ENCODE data around the gene ELOVL6.

ELOVL6 gene

DNA sequence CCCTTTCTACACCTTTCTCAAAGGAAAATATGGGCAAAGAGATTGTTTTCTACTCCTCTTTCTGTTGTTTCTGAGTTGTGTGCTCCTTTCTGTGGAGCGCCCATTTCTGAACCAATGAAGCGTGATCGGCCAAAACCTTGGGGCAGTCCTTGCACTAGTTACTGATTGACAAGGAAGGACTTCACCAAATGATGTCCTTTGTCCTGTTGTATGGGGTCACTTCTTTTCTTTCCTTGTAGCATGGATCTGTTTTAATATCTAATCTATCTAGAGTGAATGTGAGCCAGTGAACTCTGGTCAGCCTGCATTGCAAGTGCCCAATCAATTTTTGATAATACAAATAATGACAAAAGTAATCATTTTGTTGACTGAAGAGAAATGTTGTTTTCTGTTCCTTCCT, 191.2 kb downstream of the ELOVL6 start:
- H3K4me1 Mint-ChIP-seq (ENCODE audit: low read depth): peaks cover 3% of the 10 kb centered on the region
- no peaks in the 10 kb centered on the region for H3K9me3 Mint-ChIP-seq
- no peak overlapping the region for H3K27ac Mint-ChIP-seq
- H3K27me3 Mint-ChIP-seq: no peaks in the 10 kb centered on the region
- H3K4me3 Mint-ChIP-seq: no peak overlapping the region
- H3K36me3 Mint-ChIP-seq (ENCODE audit: low read depth): no peaks in the 10 kb centered on the region

DNA sequence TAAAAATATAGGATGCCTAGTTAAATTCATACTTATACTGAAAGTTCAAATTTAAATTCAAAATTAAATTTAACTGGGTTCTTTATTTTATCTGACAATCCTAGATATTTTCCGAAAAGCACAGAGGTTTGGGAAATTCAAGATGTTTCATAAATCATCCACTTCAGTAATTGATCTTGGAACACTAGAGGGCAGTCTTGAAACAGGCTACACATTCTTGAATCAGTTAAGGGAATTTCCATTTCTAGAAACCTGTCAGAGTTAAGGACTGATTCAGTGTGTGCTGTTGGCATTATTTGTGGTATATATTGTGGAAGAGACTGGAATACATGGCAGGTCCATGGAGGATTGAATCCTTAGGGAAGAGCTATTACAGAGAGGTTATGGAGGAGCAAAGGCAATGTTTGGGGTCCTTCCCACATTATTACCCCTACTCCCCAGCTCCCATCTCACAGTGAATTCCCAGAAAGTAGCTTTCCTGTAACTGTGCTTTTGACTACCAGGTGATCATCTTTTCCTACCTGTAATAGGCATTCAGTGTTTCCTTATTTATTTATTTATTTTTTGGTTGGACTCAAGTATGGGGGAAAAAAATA, 192.9 kb downstream of the ELOVL6 start:
- H3K9me3 Mint-ChIP-seq: no peaks in the 10 kb centered on the region
- H3K4me1 Mint-ChIP-seq (ENCODE audit: low read depth): peaks cover 3% of the 10 kb centered on the region
- H3K36me3 Mint-ChIP-seq (ENCODE audit: low read depth): no peaks in the 10 kb centered on the region
- H3K27me3 Mint-ChIP-seq: no peaks in the 10 kb centered on the region
- H3K27ac Mint-ChIP-seq: no peak overlapping the region
- H3K4me3 Mint-ChIP-seq: no peak overlapping the region

DNA sequence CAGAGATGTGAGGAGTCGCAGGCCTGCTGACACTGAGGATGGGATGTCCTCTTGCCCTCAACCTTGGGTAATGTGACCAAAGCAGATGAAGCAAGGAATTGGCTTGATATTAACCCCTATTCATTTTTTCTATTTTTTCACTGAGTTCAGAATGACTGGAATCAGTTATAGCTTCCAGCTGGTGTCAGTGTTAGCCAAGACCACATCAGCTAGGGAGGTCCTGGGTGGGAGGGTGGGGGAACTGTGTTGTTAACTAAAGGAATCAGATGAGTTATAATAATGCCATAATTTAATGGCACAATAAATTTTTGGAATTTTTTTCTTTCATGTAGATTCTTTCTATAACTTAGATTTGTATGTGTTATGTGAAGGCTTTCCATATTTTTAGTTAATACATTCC, 193.9 kb downstream of the ELOVL6 start:
- no peak overlapping the region for H3K4me3 Mint-ChIP-seq
- H3K9me3 Mint-ChIP-seq: no peaks in the 10 kb centered on the region
- no peaks in the 10 kb centered on the region for H3K27me3 Mint-ChIP-seq
- peaks cover 3% of the 10 kb centered on the region for H3K4me1 Mint-ChIP-seq (ENCODE audit: low read depth)
- H3K36me3 Mint-ChIP-seq (ENCODE audit: low read depth): no peaks in the 10 kb centered on the region
- H3K27ac Mint-ChIP-seq: no peak overlapping the region

DNA sequence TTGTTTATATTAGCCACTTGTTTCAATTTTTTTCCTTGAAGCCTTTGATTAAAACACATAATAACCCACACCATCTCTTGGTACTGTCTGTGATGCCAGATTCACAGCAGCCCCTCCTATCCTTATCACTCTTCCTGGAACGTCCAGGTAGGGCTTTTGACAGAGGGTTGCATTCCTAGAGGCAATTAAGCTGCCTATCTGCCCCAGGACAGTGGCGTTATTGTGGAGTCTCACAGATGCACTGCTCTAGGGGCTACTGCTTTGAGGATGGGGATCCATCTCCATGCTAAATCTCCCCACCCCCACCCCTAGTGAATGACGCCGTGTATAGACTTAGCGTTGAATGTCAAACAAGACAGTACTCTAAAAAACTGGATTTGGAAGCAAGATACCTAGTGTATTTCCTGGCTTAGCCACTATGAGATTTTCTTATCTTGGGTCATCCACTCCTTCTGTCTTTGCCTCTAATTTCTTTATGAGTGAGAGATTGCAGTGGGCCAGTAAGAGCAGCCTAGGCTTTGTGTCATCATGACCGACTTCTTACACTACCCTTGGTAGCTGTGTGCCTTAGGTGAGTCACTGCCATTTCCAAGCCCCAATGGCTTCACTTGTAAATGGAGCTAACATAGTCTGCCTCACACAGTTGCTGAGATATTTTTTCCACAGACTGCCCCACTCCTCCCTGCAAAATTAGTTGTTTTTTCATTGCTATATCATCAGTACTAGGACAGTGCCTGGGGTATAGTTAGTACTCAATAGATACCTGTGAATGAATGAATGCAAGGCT, 194.8 kb downstream of the ELOVL6 start:
- H3K9me3 Mint-ChIP-seq: no peaks in the 10 kb centered on the region
- no peaks in the 10 kb centered on the region for H3K27me3 Mint-ChIP-seq
- H3K27ac Mint-ChIP-seq: no peak overlapping the region
- no peak overlapping the region for H3K4me3 Mint-ChIP-seq
- peaks cover 3% of the 10 kb centered on the region for H3K4me1 Mint-ChIP-seq (ENCODE audit: low read depth)
- no peaks in the 10 kb centered on the region for H3K36me3 Mint-ChIP-seq (ENCODE audit: low read depth)

DNA sequence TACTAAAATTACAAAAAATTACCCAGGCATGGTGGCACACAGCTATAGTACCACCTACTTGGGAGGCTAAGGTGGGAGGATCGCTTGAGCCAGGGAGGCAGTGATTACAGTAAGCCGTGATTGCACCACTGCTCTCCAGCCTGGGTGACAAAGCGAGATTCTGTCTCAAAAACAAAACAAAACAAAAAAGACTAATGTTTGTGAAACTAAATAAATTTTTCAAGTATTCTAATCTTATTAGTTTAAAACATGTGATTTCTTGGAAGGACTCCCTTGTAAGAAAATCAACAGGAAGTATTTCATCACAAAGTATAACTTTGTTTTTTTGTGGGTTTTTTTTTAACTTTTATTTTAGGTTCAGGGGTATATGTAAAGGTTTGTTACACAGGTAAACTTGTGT, 196.1 kb downstream of the ELOVL6 start:
- no peaks in the 10 kb centered on the region for H3K27me3 Mint-ChIP-seq
- no peaks in the 10 kb centered on the region for H3K9me3 Mint-ChIP-seq
- no peaks in the 10 kb centered on the region for H3K36me3 Mint-ChIP-seq (ENCODE audit: low read depth)
- H3K4me1 Mint-ChIP-seq (ENCODE audit: low read depth): peaks cover 3% of the 10 kb centered on the region
- no peak overlapping the region for H3K4me3 Mint-ChIP-seq
- no peak overlapping the region for H3K27ac Mint-ChIP-seq

DNA sequence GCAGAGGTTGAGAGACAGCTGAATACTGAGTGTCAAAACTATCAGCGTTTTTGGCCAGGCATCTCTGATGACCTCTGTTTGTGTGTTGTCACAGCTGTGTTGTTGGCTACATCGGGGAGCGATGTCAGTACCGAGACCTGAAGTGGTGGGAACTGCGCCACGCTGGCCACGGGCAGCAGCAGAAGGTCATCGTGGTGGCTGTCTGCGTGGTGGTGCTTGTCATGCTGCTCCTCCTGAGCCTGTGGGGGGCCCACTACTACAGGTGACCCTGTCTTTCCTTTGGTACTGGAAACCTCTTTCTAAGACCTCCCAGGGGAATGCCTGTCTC, 198.9 kb downstream of the ELOVL6 start:
- Mint-ChIP-seq H3K9me3 (no peaks in the 10 kb centered on the region), H3K36me3 (ENCODE audit: low read depth) (no peaks in the 10 kb centered on the region), H3K27ac (no peak overlapping the region), H3K4me1 (ENCODE audit: low read depth) (peaks cover 4% of the 10 kb centered on the region), H3K27me3 (peaks cover 4% of the 10 kb centered on the region), H3K4me3 (no peak overlapping the region)

DNA sequence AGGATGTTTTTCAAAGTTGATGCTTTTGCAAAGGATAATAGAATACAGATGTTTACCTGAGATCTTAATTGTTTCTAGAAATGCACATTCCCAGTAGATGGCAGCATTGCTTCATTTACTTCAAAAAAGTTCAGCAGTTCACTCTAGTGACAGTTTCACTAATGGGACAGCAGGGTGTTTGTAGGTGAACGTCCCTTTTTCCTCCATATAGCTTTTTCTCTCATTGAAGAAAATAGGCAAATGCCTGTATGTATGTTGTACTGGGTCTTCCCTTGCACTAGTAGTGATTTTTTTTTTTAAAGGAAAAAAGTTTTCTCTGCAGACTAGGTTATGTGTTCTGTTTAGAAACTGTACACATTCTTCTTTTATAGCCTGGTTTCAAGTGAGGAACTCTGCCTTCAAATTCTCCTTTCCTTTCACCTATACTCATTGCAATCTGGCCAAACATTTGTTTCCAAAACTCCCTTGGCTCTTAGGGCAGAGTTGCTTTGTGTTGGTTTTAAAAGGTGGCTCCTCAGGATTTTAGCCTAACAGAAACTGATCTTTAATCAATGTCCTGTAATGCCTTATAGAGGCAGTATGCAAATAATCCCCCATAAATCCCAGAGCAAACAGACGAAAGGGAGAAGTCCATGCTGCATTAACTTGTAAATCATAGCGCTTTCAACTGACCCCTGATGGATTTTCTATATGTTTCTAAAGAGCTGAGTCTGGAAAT, 199.4 kb downstream of the ELOVL6 start:
- Mint-ChIP-seq H3K27ac (no peak overlapping the region), H3K4me1 (ENCODE audit: low read depth) (peaks cover 9% of the 10 kb centered on the region), H3K4me3 (no peak overlapping the region), H3K27me3 (peaks cover 4% of the 10 kb centered on the region), H3K9me3 (no peaks in the 10 kb centered on the region), H3K36me3 (ENCODE audit: low read depth) (no peaks in the 10 kb centered on the region)

DNA sequence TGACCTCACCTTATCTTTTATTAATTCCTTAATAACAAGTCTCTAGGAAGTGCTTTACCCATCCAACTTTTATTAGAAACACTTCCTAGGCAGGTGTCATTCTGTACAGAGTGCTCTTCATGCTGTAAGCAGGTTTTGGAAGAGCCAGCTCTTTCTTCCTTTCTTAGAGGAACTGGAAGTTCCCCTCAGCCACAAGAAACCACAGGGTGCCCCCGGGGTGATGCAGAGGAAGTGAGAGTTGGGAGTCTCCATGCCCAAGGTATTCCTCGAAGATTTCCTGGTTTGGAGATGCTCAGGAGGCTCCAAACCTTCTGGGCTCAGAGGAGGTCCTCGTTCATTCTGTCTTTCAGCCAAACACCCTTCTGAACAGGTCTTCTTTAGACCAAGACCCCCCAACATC, 201.9 kb downstream of the ELOVL6 start:
- peaks cover 4% of the 10 kb centered on the region for H3K27me3 Mint-ChIP-seq

More for the DNA sequence above, 201.9 kb downstream of the ELOVL6 start:
- H3K36me3 Mint-ChIP-seq (ENCODE audit: low read depth): no peaks in the 10 kb centered on the region
- H3K4me3 Mint-ChIP-seq: no peak overlapping the region
- H3K27ac Mint-ChIP-seq: no peak overlapping the region
- no peaks in the 10 kb centered on the region for H3K9me3 Mint-ChIP-seq
- H3K4me1 Mint-ChIP-seq (ENCODE audit: low read depth): peaks cover 15% of the 10 kb centered on the region

Measured in stimulated activated naive CD8-positive, alpha-beta T cell treated with anti-CD3 and anti-CD28 coated beads, Interleukin-15, Interleukin-2, amounts not matched to agents 100 ng/mL and 50 ng/mL, for 24 hours (primary cell).